SU-DHL-6 (cell line): Measurements from ENCODE around the gene MED27.

ENCODE experiments used
- EZH2phosphoT487 ChIP-seq: fragments of 200-600 bp; sonication (generic), shearing (Covaris generic); conservative IDR thresholded peaks from 2 replicates; pipeline ENCODE4 v1.6.1; 2018; ENCODE audit warnings: mild to moderate bottlenecking, antibody characterized with exemption, low read length, moderate library complexity, mixed read lengths
- TF ChIP-seq, protein P1 (sequence below): fragments of 200-600 bp; sonication (generic); IDR thresholded peaks from one replicate; pipeline ENCODE4 v1.5.1; 2017; ENCODE audit warnings: antibody characterized with exemption, mild to moderate bottlenecking, low read length, moderate library complexity; ENCODE audit not compliant: insufficient read depth, poor library complexity, severe bottlenecking

DNA sequence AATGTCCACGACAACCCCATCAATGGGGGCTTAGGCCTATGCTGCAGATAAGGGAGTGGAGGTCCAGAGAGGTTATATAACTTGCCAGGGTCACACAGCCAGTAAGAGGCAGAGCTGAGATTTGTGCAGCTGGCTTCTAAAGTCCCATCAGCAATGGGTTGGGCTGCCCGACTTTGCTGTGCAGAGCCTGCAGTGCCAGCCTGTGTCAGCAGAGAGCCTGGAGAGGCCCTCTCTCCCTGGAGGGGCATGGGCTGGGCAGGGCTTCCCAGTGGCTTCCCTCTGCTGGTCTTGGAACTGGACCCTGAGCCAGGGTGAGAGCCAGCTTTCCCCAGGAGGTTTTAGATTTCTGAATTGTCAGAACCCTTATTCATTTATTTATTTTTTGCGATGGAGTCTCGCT lies 262.6 kb downstream of the MED27 start:
- TF ChIP-seq, protein P1, sequence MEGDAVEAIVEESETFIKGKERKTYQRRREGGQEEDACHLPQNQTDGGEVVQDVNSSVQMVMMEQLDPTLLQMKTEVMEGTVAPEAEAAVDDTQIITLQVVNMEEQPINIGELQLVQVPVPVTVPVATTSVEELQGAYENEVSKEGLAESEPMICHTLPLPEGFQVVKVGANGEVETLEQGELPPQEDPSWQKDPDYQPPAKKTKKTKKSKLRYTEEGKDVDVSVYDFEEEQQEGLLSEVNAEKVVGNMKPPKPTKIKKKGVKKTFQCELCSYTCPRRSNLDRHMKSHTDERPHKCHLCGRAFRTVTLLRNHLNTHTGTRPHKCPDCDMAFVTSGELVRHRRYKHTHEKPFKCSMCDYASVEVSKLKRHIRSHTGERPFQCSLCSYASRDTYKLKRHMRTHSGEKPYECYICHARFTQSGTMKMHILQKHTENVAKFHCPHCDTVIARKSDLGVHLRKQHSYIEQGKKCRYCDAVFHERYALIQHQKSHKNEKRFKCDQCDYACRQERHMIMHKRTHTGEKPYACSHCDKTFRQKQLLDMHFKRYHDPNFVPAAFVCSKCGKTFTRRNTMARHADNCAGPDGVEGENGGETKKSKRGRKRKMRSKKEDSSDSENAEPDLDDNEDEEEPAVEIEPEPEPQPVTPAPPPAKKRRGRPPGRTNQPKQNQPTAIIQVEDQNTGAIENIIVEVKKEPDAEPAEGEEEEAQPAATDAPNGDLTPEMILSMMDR: no peak
- no peak for TF ChIP-seq EZH2phosphoT487
